ENCODE measurements around the gene MAST2.

DNA sequence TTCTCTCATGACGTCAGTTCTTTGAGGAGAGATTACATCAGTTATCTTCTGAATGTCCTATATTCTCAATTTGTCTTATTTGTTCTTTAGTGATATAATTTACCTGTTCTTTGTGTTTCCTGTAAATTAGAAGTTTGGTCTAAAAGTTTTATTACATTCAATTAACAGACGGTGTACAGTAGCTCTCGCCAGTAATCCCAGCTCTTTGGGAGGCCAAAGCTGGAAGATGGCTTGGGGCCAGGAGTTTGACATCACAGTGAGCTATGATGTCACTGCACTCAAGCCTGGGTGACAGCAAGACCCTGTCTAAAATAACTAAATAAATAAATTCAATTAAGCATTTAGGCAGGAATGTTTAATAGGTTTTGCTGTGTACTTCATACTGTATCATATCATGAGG is 27.6 kb upstream of the MAST2 start:
- no peak for TF ChIP-seq SUZ12 (IDR thresholded peaks at IDR 0.05; ENCODE audit: extremely low read depth, insufficient read depth, insufficient read length)
- TF ChIP-seq YY1 (IDR thresholded peaks at IDR 0.05; ENCODE audit: insufficient read depth, insufficient read length): no peak

Data from NT2/D1 (cell line).